HG03135 (cell line): Measurements from ENCODE around the gene ARID5B.

ENCODE experiments used
- ATAC-seq: cut with Tn5 transposase; IDR thresholded peaks from one replicate; pipeline ENCODE4 v1.9.1; 2021; ENCODE audit warnings: mild to moderate bottlenecking, moderate library complexity; ENCODE audit not compliant: unreplicated experiment

Gene ARID5B

GRCh38 chr10:62083412-62084267, 182.1 kb downstream of the ARID5B start:
- no peak for ATAC-seq

- no peak for ATAC-seq
Measured at GRCh38 chr10:62084451-62084850, 183.0 kb downstream of the ARID5B start.

GRCh38 chr10:62085404-62085803, 183.9 kb downstream of the ARID5B start:
- ATAC-seq = no peak

- ATAC-seq = no peak
Measured at GRCh38 chr10:62085821-62086220, 184.3 kb downstream of the ARID5B start.

GRCh38 chr10:62087329-62087728, 185.8 kb downstream of the ARID5B start:
- no peak for ATAC-seq

- no peak for ATAC-seq
Measured at GRCh38 chr10:62088786-62089185, 187.3 kb downstream of the ARID5B start.

GRCh38 chr10:62092301-62093030, 191.0 kb downstream of the ARID5B start:
- no peak for ATAC-seq

GRCh38 chr10:62093863-62094291, 192.4 kb downstream of the ARID5B start:
- no peak for ATAC-seq

- ATAC-seq = no peak
Measured at GRCh38 chr10:62095181-62096122, 194.0 kb downstream of the ARID5B start.

- no peak for ATAC-seq
Measured at GRCh38 chr10:62096256-62096933, 194.9 kb downstream of the ARID5B start.

GRCh38 chr10:62098278-62099121, 197.0 kb downstream of the ARID5B start:
- ATAC-seq = no peak

GRCh38 chr10:62099299-62099698, 197.8 kb downstream of the ARID5B start:
- no peak for ATAC-seq

- ATAC-seq = no peak
Measured at GRCh38 chr10:62103857-62104256, 202.4 kb downstream of the ARID5B start.

GRCh38 chr10:62106929-62107519, 205.5 kb downstream of the ARID5B start:
- ATAC-seq = no peak

GRCh38 chr10:62108759-62109586, 207.5 kb downstream of the ARID5B start:
- ATAC-seq = no peak

GRCh38 chr10:62109587-62110293, 208.2 kb downstream of the ARID5B start:
- ATAC-seq = peak; percentile 81

GRCh38 chr10:62112300-62112699, 210.8 kb downstream of the ARID5B start:
- no peak for ATAC-seq

- no peak for ATAC-seq
Measured at GRCh38 chr10:62112963-62113362, 211.5 kb downstream of the ARID5B start.
